Ishikawa (cell line): ENCODE data around the gene TMOD3.

Experiments used
- CEBPB ChIP-seq: IDR thresholded peaks from 2 replicates; pipeline ENCODE4 v1.6.1; 2012
- CREB1 ChIP-seq: IDR thresholded peaks from 2 replicates; pipeline ENCODE4 v1.6.1; 2012; ENCODE audit warnings: low read depth
- EGR1 ChIP-seq: IDR thresholded peaks from 2 replicates; pipeline ENCODE4 v1.6.1; 2012
- EP300 ChIP-seq: IDR thresholded peaks from 2 replicates; pipeline ENCODE4 v1.6.1; 2012; ENCODE audit warnings: borderline replicate concordance
- FOXM1 ChIP-seq: IDR thresholded peaks from 2 replicates; pipeline ENCODE4 v1.6.1; 2012; ENCODE audit warnings: low read depth, borderline replicate concordance
- NFIC ChIP-seq: IDR thresholded peaks from 2 replicates; pipeline ENCODE4 v1.6.1; 2012
- RAD21 ChIP-seq: IDR thresholded peaks from 2 replicates; pipeline ENCODE4 v1.6.1; 2012; ENCODE audit warnings: low read depth
- TAF1 ChIP-seq: IDR thresholded peaks from 2 replicates; pipeline ENCODE4 v1.6.1; 2012; ENCODE audit warnings: low read depth, mild to moderate bottlenecking
- TCF12 ChIP-seq: IDR thresholded peaks from 2 replicates; pipeline ENCODE4 v1.6.1; 2012; ENCODE audit warnings: low read depth
- TEAD4 ChIP-seq: IDR thresholded peaks from 2 replicates; pipeline ENCODE4 v1.6.1; 2012
- YY1 ChIP-seq: IDR thresholded peaks from 2 replicates; pipeline ENCODE4 v1.6.1; 2012; ENCODE audit warnings: low read depth
- ZBTB7A ChIP-seq: IDR thresholded peaks from 2 replicates; pipeline ENCODE4 v1.6.1; 2012; ENCODE audit warnings: low read depth
- TF ChIP-seq, protein P1 (sequence below): IDR thresholded peaks from 2 replicates; pipeline ENCODE4 v1.6.1; 2012
- TF ChIP-seq, protein P2 (sequence below): IDR thresholded peaks from 2 replicates; pipeline ENCODE4 v1.6.1; 2012; ENCODE audit warnings: low read depth, mild to moderate bottlenecking
- TF ChIP-seq, protein P3 (sequence below): IDR thresholded peaks from 2 replicates; pipeline ENCODE4 v1.6.1; 2012

Gene TMOD3

DNA sequence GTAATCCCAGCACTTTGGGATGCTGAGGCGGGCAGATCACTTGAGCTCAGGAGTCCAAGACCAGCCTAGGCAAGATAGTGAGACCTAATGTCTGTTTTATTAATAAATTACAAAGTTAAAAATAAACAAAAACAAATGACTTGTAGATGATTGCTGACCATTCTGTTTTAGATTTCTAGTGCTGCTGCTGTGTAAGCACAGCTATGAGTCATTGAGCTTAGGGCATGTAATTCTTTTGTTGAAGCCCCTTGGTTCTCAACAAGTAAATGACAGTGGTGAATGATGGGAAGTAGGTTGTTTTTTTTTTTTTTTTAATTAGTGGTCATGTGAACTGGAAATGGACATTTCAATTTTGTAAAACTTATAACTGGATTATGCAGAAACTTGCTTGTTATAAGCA, 78.9 kb downstream of the TMOD3 start:
- TF ChIP-seq ZBTB7A = no peak
- TF ChIP-seq, protein P1, sequence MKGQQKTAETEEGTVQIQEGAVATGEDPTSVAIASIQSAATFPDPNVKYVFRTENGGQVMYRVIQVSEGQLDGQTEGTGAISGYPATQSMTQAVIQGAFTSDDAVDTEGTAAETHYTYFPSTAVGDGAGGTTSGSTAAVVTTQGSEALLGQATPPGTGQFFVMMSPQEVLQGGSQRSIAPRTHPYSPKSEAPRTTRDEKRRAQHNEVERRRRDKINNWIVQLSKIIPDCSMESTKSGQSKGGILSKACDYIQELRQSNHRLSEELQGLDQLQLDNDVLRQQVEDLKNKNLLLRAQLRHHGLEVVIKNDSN = no peak
- no peak for TF ChIP-seq EP300
- TF ChIP-seq TAF1 = no peak
- TF ChIP-seq, protein P2, sequence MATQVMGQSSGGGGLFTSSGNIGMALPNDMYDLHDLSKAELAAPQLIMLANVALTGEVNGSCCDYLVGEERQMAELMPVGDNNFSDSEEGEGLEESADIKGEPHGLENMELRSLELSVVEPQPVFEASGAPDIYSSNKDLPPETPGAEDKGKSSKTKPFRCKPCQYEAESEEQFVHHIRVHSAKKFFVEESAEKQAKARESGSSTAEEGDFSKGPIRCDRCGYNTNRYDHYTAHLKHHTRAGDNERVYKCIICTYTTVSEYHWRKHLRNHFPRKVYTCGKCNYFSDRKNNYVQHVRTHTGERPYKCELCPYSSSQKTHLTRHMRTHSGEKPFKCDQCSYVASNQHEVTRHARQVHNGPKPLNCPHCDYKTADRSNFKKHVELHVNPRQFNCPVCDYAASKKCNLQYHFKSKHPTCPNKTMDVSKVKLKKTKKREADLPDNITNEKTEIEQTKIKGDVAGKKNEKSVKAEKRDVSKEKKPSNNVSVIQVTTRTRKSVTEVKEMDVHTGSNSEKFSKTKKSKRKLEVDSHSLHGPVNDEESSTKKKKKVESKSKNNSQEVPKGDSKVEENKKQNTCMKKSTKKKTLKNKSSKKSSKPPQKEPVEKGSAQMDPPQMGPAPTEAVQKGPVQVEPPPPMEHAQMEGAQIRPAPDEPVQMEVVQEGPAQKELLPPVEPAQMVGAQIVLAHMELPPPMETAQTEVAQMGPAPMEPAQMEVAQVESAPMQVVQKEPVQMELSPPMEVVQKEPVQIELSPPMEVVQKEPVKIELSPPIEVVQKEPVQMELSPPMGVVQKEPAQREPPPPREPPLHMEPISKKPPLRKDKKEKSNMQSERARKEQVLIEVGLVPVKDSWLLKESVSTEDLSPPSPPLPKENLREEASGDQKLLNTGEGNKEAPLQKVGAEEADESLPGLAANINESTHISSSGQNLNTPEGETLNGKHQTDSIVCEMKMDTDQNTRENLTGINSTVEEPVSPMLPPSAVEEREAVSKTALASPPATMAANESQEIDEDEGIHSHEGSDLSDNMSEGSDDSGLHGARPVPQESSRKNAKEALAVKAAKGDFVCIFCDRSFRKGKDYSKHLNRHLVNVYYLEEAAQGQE = no peak
- no peak for TF ChIP-seq YY1
- no peak for TF ChIP-seq TCF12
- no peak for TF ChIP-seq TEAD4
- TF ChIP-seq, protein P3, sequence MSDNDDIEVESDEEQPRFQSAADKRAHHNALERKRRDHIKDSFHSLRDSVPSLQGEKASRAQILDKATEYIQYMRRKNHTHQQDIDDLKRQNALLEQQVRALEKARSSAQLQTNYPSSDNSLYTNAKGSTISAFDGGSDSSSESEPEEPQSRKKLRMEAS = no peak
- no peak for TF ChIP-seq CEBPB
- no peak for TF ChIP-seq CREB1
- TF ChIP-seq EGR1 = no peak

DNA sequence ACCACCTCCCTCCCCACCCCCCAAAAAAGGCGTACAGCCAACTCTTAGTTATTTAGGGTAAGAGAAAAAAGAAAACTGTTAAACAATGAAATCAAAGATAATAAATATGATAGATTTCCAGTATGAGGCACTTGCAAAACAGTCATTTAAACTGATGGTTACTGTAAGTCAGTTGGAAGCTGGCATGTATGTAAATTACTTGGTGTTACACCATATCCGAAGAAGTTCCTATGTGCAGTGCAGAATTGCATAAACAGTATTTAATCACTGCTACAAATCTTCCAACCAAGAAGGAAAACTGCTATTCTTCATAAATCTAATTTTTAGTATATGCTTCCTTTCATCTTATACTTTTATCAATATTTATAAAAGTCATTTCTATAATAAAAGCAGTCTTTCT, 80.1 kb downstream of the TMOD3 start:
- TF ChIP-seq, protein P1 = no peak
- TF ChIP-seq TAF1 = no peak
- no peak for TF ChIP-seq NFIC
- TF ChIP-seq ZBTB7A = no peak

DNA sequence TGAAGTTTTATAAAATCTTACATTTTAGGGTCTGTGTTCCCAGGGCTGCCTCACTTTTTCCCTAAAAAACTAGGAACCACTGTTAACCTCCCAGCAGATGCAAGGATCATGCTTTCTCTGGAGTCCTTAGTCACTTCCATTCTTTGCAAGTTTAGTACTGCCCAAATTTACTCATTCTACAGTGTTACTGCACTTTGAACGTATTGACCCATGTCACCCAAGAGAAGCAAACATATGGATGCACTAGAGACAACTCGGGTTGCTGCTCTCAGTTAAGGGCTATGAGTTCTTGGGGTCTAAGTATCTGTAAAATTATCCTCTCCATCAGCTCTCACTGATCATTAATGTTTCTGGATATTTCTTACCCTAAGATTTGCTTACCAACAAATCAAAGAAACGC, 83.1 kb downstream of the TMOD3 start:
- TF ChIP-seq TEAD4 (no peak), YY1 (no peak), TAF1 (no peak), EGR1 (no peak), NFIC (no peak), EP300 (no peak), FOXM1 (no peak), RAD21 (no peak), TCF12 (no peak), CEBPB (no peak), CREB1 (no peak), ZBTB7A (no peak)
- TF ChIP-seq, protein P2 = no peak
- TF ChIP-seq, protein P1 = no peak
- TF ChIP-seq, protein P3 = no peak

DNA sequence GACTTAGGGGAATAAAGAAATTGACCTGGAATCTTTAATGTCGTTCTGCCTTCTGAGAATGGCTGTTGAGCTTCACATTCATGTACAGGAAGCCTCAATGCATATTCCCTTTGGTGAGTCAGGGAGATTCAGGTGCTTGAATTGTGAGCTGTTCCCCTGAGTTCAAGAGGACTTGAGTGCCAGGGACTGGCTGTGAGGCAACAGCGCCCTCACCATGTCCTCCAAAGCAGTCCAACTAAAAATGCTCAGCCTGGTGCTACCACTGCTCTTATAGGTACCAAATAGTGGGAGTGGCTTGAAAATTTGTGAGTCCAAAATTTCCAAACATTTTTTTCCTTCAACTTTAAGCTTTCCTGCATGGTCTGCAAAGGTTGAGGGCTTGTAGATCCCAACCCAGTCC, 88.0 kb downstream of the TMOD3 start:
- peak; percentile 69 for TF ChIP-seq RAD21
- no peak for TF ChIP-seq TCF12

DNA sequence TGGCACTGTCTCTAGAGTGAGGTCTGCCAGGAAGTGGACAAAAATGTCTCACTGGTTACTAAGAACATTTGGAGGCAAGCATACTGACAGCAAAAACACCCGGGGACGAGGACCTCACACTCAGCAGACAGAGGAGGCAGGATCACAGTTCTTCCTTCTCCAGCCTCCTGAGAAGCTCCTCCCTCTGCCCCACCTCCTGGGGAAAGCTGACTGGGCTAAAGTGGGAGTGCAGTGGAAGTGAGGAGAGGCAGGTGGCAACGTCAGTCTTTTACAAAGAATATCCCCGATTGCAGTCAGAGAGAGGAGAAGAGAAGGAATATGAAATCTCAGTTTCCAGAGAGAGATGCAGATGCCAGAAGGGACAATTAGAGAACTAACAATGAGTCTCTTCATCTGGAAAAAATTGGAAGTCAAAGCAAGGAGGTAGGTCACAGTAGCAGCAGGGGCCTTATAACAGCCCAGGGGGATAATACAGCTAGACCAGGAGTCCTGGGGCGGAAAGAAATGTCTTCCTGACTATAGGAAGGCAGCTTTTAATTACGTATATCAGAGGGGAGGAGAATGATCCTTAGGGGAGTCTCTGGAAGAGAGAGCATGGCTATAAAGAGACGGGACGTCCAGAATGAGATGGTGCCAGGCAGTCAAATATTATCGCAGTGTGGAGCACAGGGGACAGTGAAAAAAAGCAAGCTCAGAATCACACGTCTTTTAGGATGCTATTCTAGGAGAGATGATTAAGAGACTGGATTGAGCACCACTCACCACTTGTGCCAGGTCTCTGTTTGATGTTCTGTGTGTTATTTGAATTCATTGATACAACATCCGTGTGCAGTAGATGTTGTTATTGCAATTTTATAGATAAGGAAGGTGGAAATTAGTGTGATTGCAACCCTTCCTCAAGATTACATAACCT, 95.0 kb downstream of the TMOD3 start:
- TF ChIP-seq RAD21 (no peak), NFIC (no peak), CEBPB (no peak), FOXM1 (no peak), ZBTB7A (no peak), EGR1 (no peak), TEAD4 (no peak), YY1 (no peak), TCF12 (no peak), EP300 (no peak), TAF1 (no peak)
- TF ChIP-seq, protein P3 = no peak
- TF ChIP-seq, protein P2 = no peak
